Natural killer cell (primary cell): Measurements from ENCODE around the gene RAB27B. TPM values are rescaled to one million over a fixed set of nuclear protein-coding genes. Genes with fewer than 3 reads are reported as not detected.

Experiments
- ATAC-seq, 3 donors: fragments of 150-1000 bp in 2 of 3; fragments of 200-7000 bp in 1 of 3; cut with Tn5 transposase; 1 replicate in 1 of 3; 2 replicates in 2 of 3; pipeline ENCODE4 v1.10.0; 2021; ENCODE audit warnings: mild to moderate bottlenecking in 2 of 3, moderate library complexity in 2 of 3
- DNase-seq, 2 donors: peaks; one replicate each; pipeline versions ENCODE4 v3.0.0 to v3.0.0-alpha.2; 2013 to 2021; ENCODE audit warnings: mixed read lengths in 1 of 2
- H3K27ac ChIP-seq: one replicate; pipeline ENCODE4 v1.5.1; 2013; ENCODE audit warnings: mild to moderate bottlenecking, low read length
- H3K27me3 ChIP-seq: one replicate; pipeline ENCODE4 v1.6.1; 2013; ENCODE audit warnings: low read length; ENCODE audit not compliant: control insufficient read depth, insufficient read depth
- H3K36me3 ChIP-seq: one replicate; pipeline ENCODE4 v1.6.1; 2013; ENCODE audit warnings: low read length; ENCODE audit not compliant: control insufficient read depth, insufficient read depth
- H3K4me1 ChIP-seq: one replicate; pipeline ENCODE4 v1.6.1; 2013; ENCODE audit warnings: low read length; ENCODE audit not compliant: control insufficient read depth, insufficient read depth
- H3K4me3 ChIP-seq: one replicate; pipeline ENCODE4 v1.5.1; 2013; ENCODE audit warnings: low read length
- H3K9me3 ChIP-seq: one replicate; pipeline ENCODE4 v1.6.1; 2013; ENCODE audit warnings: low read length; ENCODE audit not compliant: control insufficient read depth, insufficient read depth
- H3K27ac Mint-ChIP-seq, 2 donors: one replicate each; pipeline ENCODE4 v1.8.0; 2022; ENCODE audit warnings: mild to moderate bottlenecking in 2 of 2, mixed read lengths in 2 of 2, moderate library complexity in 1 of 2
- H3K27me3 Mint-ChIP-seq, 2 donors: one replicate each; pipeline ENCODE4 v1.8.0; 2022; ENCODE audit warnings: low read depth in 2 of 2, mixed read lengths in 2 of 2
- H3K36me3 Mint-ChIP-seq: one replicate; pipeline ENCODE4 v1.8.0; 2022; ENCODE audit warnings: mixed read lengths
- H3K4me1 Mint-ChIP-seq, 2 donors: one replicate each; pipeline ENCODE4 v1.8.0; 2022; ENCODE audit warnings: mixed read lengths in 2 of 2
- H3K4me3 Mint-ChIP-seq: one replicate; pipeline ENCODE4 v1.8.0; 2022; ENCODE audit warnings: mild to moderate bottlenecking, moderate library complexity, mixed read lengths
- H3K9me3 Mint-ChIP-seq, 2 donors: one replicate each; pipeline ENCODE4 v1.8.0; 2022; ENCODE audit warnings: mixed read lengths in 2 of 2
- WGBS: methylation state at CpG from one replicate; pipeline ENCODE4 v1.1.7; 2013; ENCODE audit warnings: missing lambda C conversion rate; ENCODE audit not compliant: insufficient coverage; 5-methylcytosine and 5-hydroxymethylcytosine counted together
- intact Hi-C: fragments of 100-400 bp; cut with micrococcal nuclease; formaldehyde crosslinking; loops from one replicate; pipeline ENCODE4 v1.14.2; 2022
- total RNA-seq, 4 donors: library from RNA; stranded (reverse); fragments of 120-200 nt in 1 of 4; gene quantifications; one replicate each; pipeline versions ENCODE4 v1.2.3 to v1.2.4, GENCODE V29; 2013 to 2022
- TF ChIP-seq, protein P1 (sequence below): fragments of 200-600 bp; IDR thresholded peaks from one replicate; pipeline ENCODE4 v1.8.0; 2022; ENCODE audit warnings: antibody characterized with exemption

The RAB27B gene
- total RNA-seq, 3 donors from 2014 or later (not counting 1 experiment from before 2014, with no cell fraction given) = 23.0 to 25.7 (median 24.0) TPM

DNA sequence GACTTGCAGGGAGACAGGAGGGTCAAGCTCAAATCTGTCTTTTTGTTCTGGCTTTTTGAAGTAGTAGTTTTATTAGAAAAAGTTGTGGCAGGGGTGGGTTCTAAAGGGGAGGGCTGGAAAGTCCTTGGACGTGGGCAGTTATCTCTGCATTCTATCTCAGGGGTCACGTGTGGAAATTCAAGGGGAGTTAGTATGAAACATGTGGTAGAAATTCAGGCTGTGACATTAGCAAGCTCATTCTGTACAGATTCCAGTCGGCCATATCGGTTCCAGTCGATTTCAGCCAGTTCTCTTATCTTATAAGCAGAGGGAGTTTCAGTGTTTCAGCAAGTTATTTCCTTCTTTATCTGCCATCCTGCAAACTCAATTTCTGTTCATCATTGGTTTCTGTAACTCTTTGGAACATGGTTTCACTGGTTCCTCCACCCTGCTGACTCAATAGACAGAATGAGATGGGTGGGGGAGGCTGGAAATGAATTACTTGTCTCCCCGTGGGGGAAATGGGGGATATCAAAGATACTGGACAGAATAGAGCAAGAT is 53.0 kb downstream of the RAB27B start:
- Mint-ChIP-seq H3K36me3 (peaks cover 10% of the 10 kb centered on the region), H3K27ac (no peak overlapping the region), H3K9me3 (no peaks in the 10 kb centered on the region), H3K4me3 (no peak overlapping the region), H3K4me1 (peaks cover 8 to 26% of the 10 kb centered on the region in 2 donors), H3K27me3 (no peaks in the 10 kb centered on the region)
- intact Hi-C loops = no loop called here
- Histone ChIP-seq H3K9me3 (no peaks in the 10 kb centered on the region), H3K4me3 (no peak overlapping the region), H3K27me3 (no peaks in the 10 kb centered on the region), H3K27ac (no peak overlapping the region), H3K36me3 (peaks cover 46% of the 10 kb centered on the region), H3K4me1 (no peaks in the 10 kb centered on the region)
- TF ChIP-seq, protein P1, sequence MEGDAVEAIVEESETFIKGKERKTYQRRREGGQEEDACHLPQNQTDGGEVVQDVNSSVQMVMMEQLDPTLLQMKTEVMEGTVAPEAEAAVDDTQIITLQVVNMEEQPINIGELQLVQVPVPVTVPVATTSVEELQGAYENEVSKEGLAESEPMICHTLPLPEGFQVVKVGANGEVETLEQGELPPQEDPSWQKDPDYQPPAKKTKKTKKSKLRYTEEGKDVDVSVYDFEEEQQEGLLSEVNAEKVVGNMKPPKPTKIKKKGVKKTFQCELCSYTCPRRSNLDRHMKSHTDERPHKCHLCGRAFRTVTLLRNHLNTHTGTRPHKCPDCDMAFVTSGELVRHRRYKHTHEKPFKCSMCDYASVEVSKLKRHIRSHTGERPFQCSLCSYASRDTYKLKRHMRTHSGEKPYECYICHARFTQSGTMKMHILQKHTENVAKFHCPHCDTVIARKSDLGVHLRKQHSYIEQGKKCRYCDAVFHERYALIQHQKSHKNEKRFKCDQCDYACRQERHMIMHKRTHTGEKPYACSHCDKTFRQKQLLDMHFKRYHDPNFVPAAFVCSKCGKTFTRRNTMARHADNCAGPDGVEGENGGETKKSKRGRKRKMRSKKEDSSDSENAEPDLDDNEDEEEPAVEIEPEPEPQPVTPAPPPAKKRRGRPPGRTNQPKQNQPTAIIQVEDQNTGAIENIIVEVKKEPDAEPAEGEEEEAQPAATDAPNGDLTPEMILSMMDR = no peak
- no peak for ATAC-seq
- DNase-seq = no peak
- 92% methylated on average over 6 of the region's 6 CpGs for WGBS

DNA sequence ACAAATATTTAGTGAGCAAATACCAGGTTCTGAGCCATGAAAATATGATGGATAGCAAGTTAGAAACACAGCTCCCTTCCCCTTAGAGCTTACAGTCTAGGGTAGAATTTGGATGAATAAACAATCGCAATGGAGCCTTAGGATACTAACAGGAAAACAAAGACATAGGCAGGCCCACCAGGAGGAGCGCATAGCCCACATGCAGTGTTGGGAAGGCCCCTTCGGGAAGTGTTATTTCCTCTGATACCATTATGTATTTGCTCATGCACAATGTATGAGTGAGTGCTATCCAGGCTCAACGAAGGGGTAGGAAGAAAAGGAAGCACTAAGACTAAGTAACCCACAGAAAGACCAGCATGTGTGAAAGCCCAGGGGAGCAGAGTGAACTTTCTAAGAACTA is 54.0 kb downstream of the RAB27B start:
- Histone ChIP-seq H3K9me3 (no peaks in the 10 kb centered on the region), H3K4me3 (no peak overlapping the region), H3K27me3 (no peaks in the 10 kb centered on the region), H3K36me3 (peaks cover 46% of the 10 kb centered on the region), H3K4me1 (no peaks in the 10 kb centered on the region), H3K27ac (no peak overlapping the region)
- H3K27ac Mint-ChIP-seq = peak overlapping the region in 1 of 2 donors; percentile 6
- WGBS = 96% methylated on average over 4 of the region's 4 CpGs
- no peaks in the 10 kb centered on the region for H3K9me3 Mint-ChIP-seq
- no peak overlapping the region for H3K4me3 Mint-ChIP-seq
- no peak for ATAC-seq
- no peak for DNase-seq
- peaks cover 10% of the 10 kb centered on the region for H3K36me3 Mint-ChIP-seq
- intact Hi-C loops = no loop called here
- peaks cover 0 to 18% of the 10 kb centered on the region in 2 donors for H3K4me1 Mint-ChIP-seq
- TF ChIP-seq, protein P1 = no peak
- H3K27me3 Mint-ChIP-seq = no peaks in the 10 kb centered on the region

DNA sequence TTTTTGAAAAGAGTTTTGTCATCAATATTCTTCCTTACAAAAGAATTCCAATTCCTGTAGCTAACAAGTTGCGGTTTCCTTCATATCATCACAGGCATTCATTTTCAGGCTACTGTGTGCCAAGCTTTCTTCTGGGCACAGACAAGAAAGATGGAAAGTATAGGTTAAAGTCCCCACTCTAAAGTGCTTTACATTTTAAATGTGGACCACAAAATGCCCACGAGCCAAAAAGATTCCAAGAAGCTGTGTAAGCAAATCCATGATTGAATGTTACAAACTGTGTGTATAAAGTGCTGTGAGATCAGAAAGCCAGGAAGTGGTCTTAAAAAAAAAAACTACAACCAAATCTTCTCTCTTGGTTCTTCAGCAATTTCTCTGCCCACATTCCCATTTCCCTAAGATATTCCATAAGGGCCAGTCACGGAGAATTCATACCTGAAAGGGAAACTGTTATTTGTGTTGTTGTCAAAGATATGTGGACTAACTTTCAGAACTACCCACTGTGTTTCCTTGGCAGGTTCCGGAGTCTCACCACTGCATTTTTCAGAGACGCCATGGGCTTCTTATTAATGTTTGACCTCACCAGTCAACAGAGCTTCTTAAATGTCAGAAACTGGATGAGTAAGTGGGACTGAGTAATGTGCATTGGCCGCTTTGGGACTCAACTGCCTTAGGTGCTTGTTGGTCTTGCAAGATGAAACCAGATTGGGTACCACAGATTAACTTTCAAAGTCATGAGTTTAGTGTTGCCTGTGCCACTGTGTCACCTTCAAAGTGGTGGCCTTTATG is 55.7 kb downstream of the RAB27B start:
- no peak for ATAC-seq
- no peak overlapping the region for H3K4me3 Mint-ChIP-seq
- 96% methylated on average over 4 of the region's 6 CpGs for WGBS

More for the DNA sequence above, 55.7 kb downstream of the RAB27B start:
- Histone ChIP-seq H3K9me3 (no peaks in the 10 kb centered on the region), H3K4me3 (no peak overlapping the region), H3K27me3 (no peaks in the 10 kb centered on the region), H3K27ac (no peak overlapping the region), H3K36me3 (peaks cover 52% of the 10 kb centered on the region), H3K4me1 (no peaks in the 10 kb centered on the region)
- H3K36me3 Mint-ChIP-seq = peaks cover 24% of the 10 kb centered on the region
- no peaks in the 10 kb centered on the region for H3K27me3 Mint-ChIP-seq
- DNase-seq = no peak
- TF ChIP-seq, protein P1 = no peak
- peaks cover 0 to 18% of the 10 kb centered on the region in 2 donors for H3K4me1 Mint-ChIP-seq
- H3K9me3 Mint-ChIP-seq = no peaks in the 10 kb centered on the region
- intact Hi-C loops = no loop called here
- peak overlapping the region in 1 of 2 donors; percentile 21 for H3K27ac Mint-ChIP-seq
